Ishikawa (cell line): ENCODE data around the gene SYNGR2.
A peak's percentile ranks its signal among the peaks of the same experiment; 100 is the strongest.

ENCODE experiments used
- CEBPB ChIP-seq: IDR thresholded peaks from 2 replicates; pipeline ENCODE4 v1.6.1; 2012
- CREB1 ChIP-seq: IDR thresholded peaks from 2 replicates; pipeline ENCODE4 v1.6.1; 2012; ENCODE audit warnings: low read depth
- EGR1 ChIP-seq: IDR thresholded peaks from 2 replicates; pipeline ENCODE4 v1.6.1; 2012
- EP300 ChIP-seq: IDR thresholded peaks from 2 replicates; pipeline ENCODE4 v1.6.1; 2012; ENCODE audit warnings: borderline replicate concordance
- FOXM1 ChIP-seq: IDR thresholded peaks from 2 replicates; pipeline ENCODE4 v1.6.1; 2012; ENCODE audit warnings: low read depth, borderline replicate concordance
- MAX ChIP-seq: IDR thresholded peaks from 2 replicates; pipeline ENCODE4 v1.6.1; 2012
- NFIC ChIP-seq: IDR thresholded peaks from 2 replicates; pipeline ENCODE4 v1.6.1; 2012
- RAD21 ChIP-seq: IDR thresholded peaks from 2 replicates; pipeline ENCODE4 v1.6.1; 2012; ENCODE audit warnings: low read depth
- REST ChIP-seq: IDR thresholded peaks from 2 replicates; pipeline ENCODE4 v1.6.1; 2012; ENCODE audit warnings: low read depth, mild to moderate bottlenecking
- TAF1 ChIP-seq: IDR thresholded peaks from 2 replicates; pipeline ENCODE4 v1.6.1; 2012; ENCODE audit warnings: low read depth, mild to moderate bottlenecking
- TCF12 ChIP-seq: IDR thresholded peaks from 2 replicates; pipeline ENCODE4 v1.6.1; 2012; ENCODE audit warnings: low read depth
- TEAD4 ChIP-seq: IDR thresholded peaks from 2 replicates; pipeline ENCODE4 v1.6.1; 2012
- YY1 ChIP-seq: IDR thresholded peaks from 2 replicates; pipeline ENCODE4 v1.6.1; 2012; ENCODE audit warnings: low read depth
- ZBTB7A ChIP-seq: IDR thresholded peaks from 2 replicates; pipeline ENCODE4 v1.6.1; 2012; ENCODE audit warnings: low read depth
- TF ChIP-seq, protein P1 (sequence below): IDR thresholded peaks from 2 replicates; pipeline ENCODE4 v1.6.1; 2012

The SYNGR2 gene

DNA sequence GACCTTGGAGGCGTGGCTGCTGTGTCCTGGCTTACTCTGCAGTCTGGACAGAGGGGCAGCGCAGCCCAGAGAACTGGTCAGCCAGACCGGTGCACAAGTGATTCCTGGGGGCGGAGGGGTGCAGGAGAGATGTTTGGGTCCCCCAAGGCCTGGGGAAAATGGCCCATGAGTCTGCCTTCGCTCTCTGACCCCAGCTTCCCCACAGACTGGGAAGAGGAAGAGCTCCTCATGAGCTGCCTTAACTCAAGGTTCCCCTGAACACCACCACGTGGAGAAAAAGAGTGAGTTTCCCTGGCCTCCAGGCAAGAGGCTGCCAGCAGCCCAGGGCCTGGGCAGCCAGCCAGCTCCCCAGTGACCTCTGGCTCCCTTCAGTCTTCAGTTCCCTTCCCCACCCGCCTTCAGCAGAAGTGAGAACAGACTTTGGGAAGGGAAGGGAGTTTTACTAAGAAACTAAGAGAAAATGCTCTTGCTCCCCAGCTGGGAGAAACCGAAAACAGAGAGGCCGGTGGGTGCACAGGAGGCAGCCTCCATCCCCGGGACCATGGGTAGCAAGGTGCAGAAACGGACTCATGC lies 24.1 kb upstream of the SYNGR2 start:
- TF ChIP-seq YY1 (no peak), TEAD4 (no peak), TCF12 (no peak), REST (no peak), RAD21 (no peak), FOXM1 (no peak), ZBTB7A (no peak), NFIC (peak; percentile 68), MAX (peak; percentile 80), EGR1 (no peak), CEBPB (no peak), CREB1 (no peak), TAF1 (no peak), EP300 (no peak)
- TF ChIP-seq, protein P1, sequence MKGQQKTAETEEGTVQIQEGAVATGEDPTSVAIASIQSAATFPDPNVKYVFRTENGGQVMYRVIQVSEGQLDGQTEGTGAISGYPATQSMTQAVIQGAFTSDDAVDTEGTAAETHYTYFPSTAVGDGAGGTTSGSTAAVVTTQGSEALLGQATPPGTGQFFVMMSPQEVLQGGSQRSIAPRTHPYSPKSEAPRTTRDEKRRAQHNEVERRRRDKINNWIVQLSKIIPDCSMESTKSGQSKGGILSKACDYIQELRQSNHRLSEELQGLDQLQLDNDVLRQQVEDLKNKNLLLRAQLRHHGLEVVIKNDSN, result no peak

DNA sequence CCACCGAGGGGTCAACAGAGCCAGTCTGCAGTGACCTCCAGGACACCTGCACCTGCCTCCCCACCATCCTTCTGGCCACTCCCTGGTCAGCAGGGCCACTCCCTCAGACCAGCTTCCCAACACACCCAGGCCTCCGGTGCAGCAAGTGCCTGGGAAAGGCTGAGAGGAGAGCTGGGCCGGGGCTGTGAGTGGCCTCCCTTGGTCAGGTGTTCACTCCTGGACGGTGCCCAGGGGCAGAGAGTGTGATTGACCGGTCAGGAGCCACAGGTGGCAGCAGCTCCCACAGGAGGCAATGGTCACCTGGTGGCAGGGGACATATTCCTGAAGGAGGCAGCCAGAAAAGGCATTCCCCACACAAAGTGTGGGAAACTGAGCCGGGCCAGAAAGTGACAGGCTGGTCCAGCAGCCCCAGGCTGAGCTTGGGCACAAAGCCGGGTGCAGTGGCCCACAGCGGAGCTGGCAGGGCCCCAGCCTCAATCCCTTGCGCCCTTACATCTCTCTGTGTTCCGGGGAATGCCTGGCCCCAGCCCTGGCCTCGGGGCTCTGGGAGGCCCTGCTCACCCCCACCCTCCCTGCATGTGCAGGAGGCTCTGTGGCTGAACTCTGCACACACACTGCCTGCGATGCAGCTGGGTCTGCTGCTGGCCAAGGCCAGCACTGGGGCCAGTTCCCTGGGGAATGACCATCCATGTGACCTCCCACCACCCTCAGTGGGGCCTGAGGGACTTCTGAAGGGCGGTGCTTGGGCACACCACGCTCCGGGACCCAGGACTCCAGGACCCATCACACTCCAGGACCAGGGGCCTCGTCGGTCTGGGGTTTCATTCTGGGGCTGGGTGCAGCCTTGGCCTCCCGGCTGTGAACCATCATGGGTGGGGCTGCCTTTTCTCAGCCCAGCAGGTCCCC lies 23.4 kb upstream of the SYNGR2 start:
- TF ChIP-seq TAF1 (no peak), EP300 (peak; percentile 39; the same call in 1 of the 2 replicates), MAX (no peak; the same call in 1 of the 2 replicates), FOXM1 (no peak), RAD21 (no peak), REST (no peak), EGR1 (no peak), TEAD4 (no peak; the same call in 1 of the 2 replicates), TCF12 (peak; percentile 67; the same call in 1 of the 2 replicates), NFIC (peak; percentile 59; the same call in 1 of the 2 replicates), YY1 (no peak), CREB1 (no peak), ZBTB7A (no peak), CEBPB (no peak)
- TF ChIP-seq, protein P1, result peak; percentile 80

- TF ChIP-seq, protein P1, result no peak
- TF ChIP-seq FOXM1 (no peak), EGR1 (no peak), TAF1 (no peak), EP300 (no peak), TEAD4 (no peak)
These were observed 21.9 kb upstream of the SYNGR2 start for GRCh38 chr17:78146471-78146869.

DNA sequence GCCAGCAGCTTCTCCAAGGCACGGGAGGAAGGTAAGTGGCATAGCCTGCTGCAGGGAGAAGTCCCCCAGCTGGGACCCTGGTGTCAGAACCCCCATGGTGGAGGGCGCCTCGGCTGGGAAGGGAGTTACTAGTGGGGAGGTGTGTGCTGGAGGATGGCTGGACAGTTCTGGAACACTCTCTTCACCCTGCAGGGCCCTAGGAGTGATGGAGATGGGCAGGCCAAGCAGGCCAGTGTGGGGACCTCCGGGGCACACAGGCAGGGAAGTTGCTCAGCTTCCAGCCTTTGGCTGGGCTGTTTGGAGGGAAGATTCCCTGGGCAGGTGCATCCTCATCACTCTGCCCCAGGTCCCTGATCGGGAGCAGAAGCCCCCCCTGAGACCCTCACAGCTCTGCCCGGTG lies 21.5 kb upstream of the SYNGR2 start:
- no peak for TF ChIP-seq YY1
- TF ChIP-seq FOXM1, result no peak
- TF ChIP-seq, protein P1, result no peak
- no peak for TF ChIP-seq RAD21
- no peak for TF ChIP-seq CEBPB
- no peak for TF ChIP-seq ZBTB7A
- no peak for TF ChIP-seq EP300
- TF ChIP-seq EGR1, result no peak
- TF ChIP-seq TEAD4, result no peak
- TF ChIP-seq NFIC, result no peak
- no peak for TF ChIP-seq CREB1
